Transverse colon (tissue), 4 donors: ENCODE data around the gene CSF1R. TPM values are rescaled to one million over a fixed set of nuclear protein-coding genes. Genes with fewer than 3 reads are reported as not detected.
A peak's percentile ranks its signal among the peaks of the same experiment; 100 is the strongest.

Source experiments
- DNase-seq: peaks from one replicate; pipeline ENCODE4 v3.0.0-alpha.2; 2019
- H3K27ac ChIP-seq, 4 donors: fragments of 200-600 bp; sonication (generic); 2 replicates each; pipeline ENCODE4 v1.5.1; 2016 to 2018; ENCODE audit warnings: inconsistent platforms in 4 of 4
- H3K27me3 ChIP-seq: fragments of 200-600 bp; sonication (generic); 2 replicates; pipeline ENCODE4 v1.5.1; 2017; ENCODE audit warnings: inconsistent platforms
- H3K36me3 ChIP-seq, 4 donors: fragments of 200-600 bp; sonication (generic); 2 replicates each; pipeline ENCODE4 v1.5.1; 2017 to 2019; ENCODE audit warnings: inconsistent platforms in 4 of 4
- H3K4me1 ChIP-seq, 4 donors: fragments of 200-600 bp; sonication (generic); 2 replicates each; pipeline ENCODE4 v1.5.1; 2017 to 2020; ENCODE audit warnings: inconsistent platforms in 4 of 4
- H3K4me3 ChIP-seq, 4 donors: fragments of 200-600 bp; sonication (generic); 1 replicate in 1 of 4; 2 replicates in 3 of 4; pipeline versions ENCODE4 v1.5.1 to v1.6.1; 2017 to 2019; ENCODE audit warnings: inconsistent platforms in 4 of 4
- H3K9me3 ChIP-seq, 2 donors: fragments of 200-600 bp; sonication (generic); 2 replicates each; pipeline ENCODE4 v1.5.1; 2017 to 2019; ENCODE audit warnings: inconsistent platforms in 2 of 2
- CTCF ChIP-seq, 5 experiments: fragments of 200-600 bp in 3 of 5; fragments of 450-650 bp in 2 of 5; sonication (generic) in 3 of 5; IDR thresholded peaks; 1 replicate in 2 of 5; 2 replicates in 3 of 5; pipeline ENCODE4 v1.5.1; 2016 to 2017; ENCODE audit warnings: antibody characterized with exemption in 5 of 5, inconsistent platforms in 3 of 5, mild to moderate bottlenecking in 2 of 5, moderate library complexity in 1 of 5
- EP300 ChIP-seq: sonication (generic); formaldehyde crosslinking; IDR thresholded peaks from one replicate; pipeline ENCODE4 v1.6.1; 2017; ENCODE audit warnings: antibody characterized with exemption, low read depth
- POLR2A ChIP-seq: fragments of 450-650 bp; IDR thresholded peaks from one replicate; pipeline ENCODE4 v1.6.1; 2016; ENCODE audit warnings: antibody characterized with exemption, mild to moderate bottlenecking, moderate library complexity
- POLR2AphosphoS5 ChIP-seq, 3 donors: sonication (generic); formaldehyde crosslinking; IDR thresholded peaks; one replicate each; pipeline ENCODE4 v1.6.1; 2016; ENCODE audit warnings: antibody characterized with exemption in 3 of 3
- WGBS, 2 donors: methylation state at CpG; one replicate each; pipeline ENCODE4 v1.1.5; 2018; ENCODE audit warnings: low coverage in 1 of 2; 5-methylcytosine and 5-hydroxymethylcytosine counted together
- in situ Hi-C, 4 donors: fragments of 200-750 bp; cut with MboI; loops; one replicate each; pipeline versions ENCODE4 v1.15.0 to v1.15.1; 2017; ENCODE audit warnings: low sequenced_read_pairs in 3 of 4, low pct_ligation_motif_present in 1 of 4, low pct_unique_long_range_greater_than_20kb in 1 of 4
- intact Hi-C: fragments of 100-400 bp; cut with DNase I; formaldehyde crosslinking; loops from one replicate; pipeline ENCODE4 v1.15.1; 2023; ENCODE audit warnings: low total_unique reads
- total RNA-seq, 4 donors: library from RNA; depleted of rRNA; stranded (reverse); fragments of >200 nt; gene quantifications; one replicate each; pipeline ENCODE4 v1.1.0, GENCODE V29; 2016

Gene CSF1R
- total RNA-seq, 4 donors from 2014 or later: 0.60 to 38.9 (median 14.7) TPM

- TF ChIP-seq CTCF (IDR thresholded peaks at IDR 0.05) (no peak), EP300 (no peak), POLR2A (no peak), POLR2AphosphoS5 (IDR thresholded peaks at IDR 0.05) (no peak)
- no peaks in the 10 kb centered on the region for H3K36me3 ChIP-seq
- H3K27ac ChIP-seq: peak overlapping the region in 1 of 4 donors; percentile 13
- peaks cover 0 to 6% (median 0%) of the 10 kb centered on the region in 4 donors for H3K4me1 ChIP-seq
- no peaks in the 10 kb centered on the region for H3K27me3 ChIP-seq
- DNase-seq: no peak
- H3K9me3 ChIP-seq: no peaks in the 10 kb centered on the region
- H3K4me3 ChIP-seq: no peak overlapping the region
- in situ Hi-C loops: no loop called here
- intact Hi-C loops: no loop called here
- WGBS, 2 donors: 78% methylated on average over 2 of the region's 2 CpGs; no CpG with 5 or more reads in 1 of the 2 donors
These were observed 19.4 kb downstream of the CSF1R start for GRCh38 chr5:150066901-150067396.

- no peak for DNase-seq
- WGBS, 2 donors: 83 to 93% methylated on average over 3 to 5 of the region's 5 CpGs
- in situ Hi-C loops (no loop called here), intact Hi-C loops (no loop called here)
- Histone ChIP-seq H3K27ac (peak overlapping the region in 1 of 4 donors; percentile 13), H3K4me1 (peaks cover 0 to 6% (median 0%) of the 10 kb centered on the region in 4 donors), H3K9me3 (no peaks in the 10 kb centered on the region), H3K27me3 (no peaks in the 10 kb centered on the region), H3K36me3 (no peaks in the 10 kb centered on the region), H3K4me3 (no peak overlapping the region)
- TF ChIP-seq POLR2AphosphoS5 (IDR thresholded peaks at IDR 0.05) (no peak), CTCF (IDR thresholded peaks at IDR 0.05) (no peak), EP300 (no peak), POLR2A (no peak)
These were observed 19.9 kb downstream of the CSF1R start for GRCh38 chr5:150066436-150066835.

GRCh38 chr5:150065886-150066285 lies 20.5 kb downstream of the CSF1R start:
- no peaks in the 10 kb centered on the region for H3K27me3 ChIP-seq
- intact Hi-C loops: no loop called here
- 66% methylated on average over 10 of the region's 10 CpGs; no CpG with 5 or more reads in 1 of the 2 donors for WGBS, 2 donors
- TF ChIP-seq POLR2AphosphoS5 (IDR thresholded peaks at IDR 0.05) (no peak), EP300 (no peak), POLR2A (no peak), CTCF (IDR thresholded peaks at IDR 0.05) (no peak)
- peaks cover 0 to 6% (median 0%) of the 10 kb centered on the region in 4 donors for H3K4me1 ChIP-seq
- no peaks in the 10 kb centered on the region for H3K9me3 ChIP-seq
- peak overlapping the region; percentile 18 to 52 (median 38) for H3K27ac ChIP-seq
- in situ Hi-C loops: no loop called here
- no peak overlapping the region for H3K4me3 ChIP-seq
- DNase-seq: no peak
- H3K36me3 ChIP-seq: no peaks in the 10 kb centered on the region

GRCh38 chr5:150065346-150065745 lies 21.0 kb downstream of the CSF1R start:
- H3K4me3 ChIP-seq: no peak overlapping the region
- WGBS, 2 donors: 67% methylated on average over 6 of the region's 6 CpGs; no CpG with 5 or more reads in 1 of the 2 donors
- peak overlapping the region; percentile 18 to 52 (median 38) for H3K27ac ChIP-seq
- peak; percentile 40 for DNase-seq
- H3K4me1 ChIP-seq: peaks cover 0 to 6% (median 0%) of the 10 kb centered on the region in 4 donors
- intact Hi-C loops (no loop called here), in situ Hi-C loops (no loop called here)
- no peaks in the 10 kb centered on the region for H3K27me3 ChIP-seq
- H3K36me3 ChIP-seq: no peaks in the 10 kb centered on the region
- no peaks in the 10 kb centered on the region for H3K9me3 ChIP-seq
- TF ChIP-seq POLR2A (no peak), POLR2AphosphoS5 (IDR thresholded peaks at IDR 0.05) (no peak), EP300 (no peak), CTCF (IDR thresholded peaks at IDR 0.05) (no peak)
